ENCODE results near the gene DAZAP2.
"Not testable (repeated sequence)": the region's sequence is repeated elsewhere in the genome, so short reads cannot be mapped to it uniquely, and the experiment has no call there.

Gene DAZAP2

GRCh38 chr12:51217133-51217967, 21.3 kb upstream of the DAZAP2 start:
- DNase-seq (ENCODE audit: low read depth): peak; percentile 13

GRCh38 chr12:51217968-51218606, 20.5 kb upstream of the DAZAP2 start, which contains the start of gene POU6F1:
TSS of gene POU6F1 (minus strand) at chr12:51218062. CDS start at chr12:51206836, 11,226 bp downstream.
- DNase-seq (ENCODE audit: low read depth): peak; percentile 17

DNA sequence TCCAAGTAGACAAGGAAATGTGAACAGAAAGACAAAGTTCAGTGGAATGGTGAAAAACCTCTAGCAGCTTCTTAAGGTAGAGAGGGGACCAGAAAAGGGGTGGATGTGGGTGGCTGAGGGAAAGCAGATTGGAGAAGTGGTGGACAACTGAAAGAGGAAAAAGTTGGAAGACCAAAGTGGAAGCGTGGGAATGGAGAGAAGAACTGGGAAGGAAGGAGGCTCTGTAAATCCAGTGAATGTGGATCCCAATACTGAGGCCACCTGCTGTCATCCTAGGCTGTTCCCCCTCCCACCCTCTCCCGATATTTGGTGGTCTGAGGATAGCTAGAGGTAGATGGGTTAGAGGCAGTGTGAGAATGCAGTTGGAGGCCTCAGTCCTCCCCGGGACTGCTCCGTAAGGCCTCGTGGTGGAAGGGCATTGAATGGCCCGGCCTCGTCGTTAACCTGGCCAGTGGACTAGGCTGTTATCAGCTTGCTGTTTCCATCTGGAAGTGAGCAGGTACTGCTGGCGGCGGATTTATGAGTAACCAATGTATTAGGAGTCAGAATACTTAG, 19.9 kb upstream of the DAZAP2 start:
- no peak for DNase-seq (ENCODE audit: low read depth)

DNA sequence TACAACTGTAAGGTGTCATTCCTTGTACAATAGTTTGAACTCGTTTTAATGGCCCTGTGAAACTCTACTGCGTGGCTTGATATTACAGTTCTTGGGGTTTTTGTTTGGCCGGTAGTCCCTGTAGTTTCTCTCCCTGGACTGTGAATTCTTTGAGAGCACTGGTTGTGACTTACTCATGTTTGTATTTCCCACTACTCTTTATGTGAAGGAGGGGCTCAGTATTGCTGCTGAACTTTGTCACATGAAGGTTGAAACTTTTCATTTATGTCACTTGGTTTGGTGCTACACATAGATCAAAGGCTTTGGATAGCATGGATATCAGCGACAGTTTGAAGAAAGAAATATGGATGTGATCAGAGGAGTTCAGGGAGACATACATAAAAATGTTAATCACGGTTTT, 19.3 kb upstream of the DAZAP2 start:
- no peak for DNase-seq (ENCODE audit: low read depth)

DNA sequence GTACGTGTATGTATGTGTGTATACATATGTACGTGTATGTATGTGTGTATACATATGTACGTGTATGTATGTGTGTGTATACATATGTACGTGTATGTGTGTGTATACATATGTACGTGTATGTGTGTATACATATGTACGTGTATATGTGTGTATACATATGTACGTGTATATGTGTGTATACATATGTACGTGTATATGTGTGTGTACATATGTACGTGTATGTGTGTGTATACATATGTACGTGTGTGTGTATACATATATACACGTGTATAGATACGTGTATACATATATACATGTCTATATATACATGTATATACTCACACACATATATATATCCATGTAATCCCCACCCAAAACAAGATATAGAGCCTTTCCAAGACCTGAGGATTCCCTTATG, 18.8 kb upstream of the DAZAP2 start:
- not testable (repeated sequence) for DNase-seq (ENCODE audit: low read depth)

- no peak for DNase-seq (ENCODE audit: low read depth)
Observed at GRCh38 chr12:51222461-51222860, 16.2 kb upstream of the DAZAP2 start.

DNA sequence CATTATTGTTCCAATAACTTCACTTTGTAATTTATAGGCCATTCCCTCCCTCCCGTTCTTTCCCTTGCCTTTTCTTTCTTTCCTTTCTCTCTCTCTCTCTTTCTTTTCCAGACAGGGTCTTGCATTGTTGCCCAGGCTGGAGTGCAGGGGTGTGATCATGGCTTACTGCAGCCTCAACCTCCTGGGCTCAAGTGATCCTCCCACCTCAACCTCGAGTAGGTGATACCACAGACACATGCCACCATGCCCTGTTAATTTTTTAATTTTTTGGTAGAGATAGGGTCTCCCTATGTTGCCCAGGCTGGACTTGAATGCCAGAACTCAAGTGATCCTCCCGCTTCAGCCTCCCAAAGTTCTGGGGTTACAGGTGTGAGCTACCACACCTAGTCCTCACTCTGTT, 14.0 kb upstream of the DAZAP2 start:
- DNase-seq (ENCODE audit: low read depth): no peak

DNA sequence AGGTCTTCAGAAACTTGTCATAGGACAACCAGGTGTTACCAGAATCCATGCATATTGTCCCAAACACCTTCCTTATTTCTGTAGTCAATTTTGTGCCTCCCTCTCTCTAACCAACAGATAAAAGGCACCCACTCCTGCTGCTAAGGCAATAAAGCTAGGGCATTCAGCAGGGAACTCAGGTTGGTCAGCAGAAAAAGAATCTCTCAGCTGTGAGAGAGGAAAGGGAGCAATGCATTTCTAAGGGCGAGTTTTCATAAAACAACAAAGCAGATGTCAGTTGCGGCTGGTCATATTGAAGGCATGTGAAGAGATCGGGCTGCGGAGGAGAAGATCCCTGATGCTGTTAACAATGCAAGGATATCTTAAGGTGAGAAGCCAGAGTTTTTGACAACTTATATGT, 13.4 kb upstream of the DAZAP2 start:
- DNase-seq (ENCODE audit: low read depth): no peak

DNA sequence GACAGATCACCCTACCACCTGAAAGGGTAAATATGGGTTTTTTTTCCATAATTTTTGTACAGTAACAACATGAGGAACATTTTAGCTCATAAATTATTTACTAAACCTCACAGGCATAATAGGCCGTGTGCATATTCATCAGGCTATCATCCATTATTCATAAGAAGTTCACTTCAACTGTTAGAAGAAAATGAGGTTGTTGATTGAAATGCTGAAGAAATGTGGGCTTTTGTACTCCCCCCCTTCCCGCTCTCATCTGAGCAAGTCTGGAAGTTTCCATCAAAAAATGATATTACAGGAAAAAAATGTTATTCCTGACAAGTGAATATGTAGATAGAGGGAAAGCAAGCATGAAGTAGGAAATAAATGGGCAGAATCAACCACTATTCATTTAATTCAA, 12.9 kb upstream of the DAZAP2 start:
- no peak for DNase-seq (ENCODE audit: low read depth)

DNA sequence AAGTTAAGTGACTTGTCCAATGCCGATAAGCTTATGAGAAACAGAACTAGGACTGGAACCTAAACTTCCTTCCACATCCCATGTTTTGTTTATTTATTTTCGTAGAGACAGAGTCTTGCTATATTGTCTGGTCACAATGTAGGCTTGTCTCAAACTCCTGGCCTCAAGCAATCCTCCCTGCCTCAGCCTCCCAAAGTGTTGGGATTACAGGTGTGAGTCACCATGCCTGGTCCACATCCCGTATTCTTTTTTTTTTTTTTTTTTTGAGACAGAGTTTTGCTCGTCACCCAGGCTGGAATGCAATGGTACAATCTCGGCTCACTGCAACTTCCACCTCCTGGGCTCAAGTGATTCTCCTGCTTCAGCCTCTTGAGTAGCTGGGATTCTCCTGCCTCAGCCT, 11.5 kb upstream of the DAZAP2 start:
- DNase-seq (ENCODE audit: low read depth): not testable (repeated sequence)

DNA sequence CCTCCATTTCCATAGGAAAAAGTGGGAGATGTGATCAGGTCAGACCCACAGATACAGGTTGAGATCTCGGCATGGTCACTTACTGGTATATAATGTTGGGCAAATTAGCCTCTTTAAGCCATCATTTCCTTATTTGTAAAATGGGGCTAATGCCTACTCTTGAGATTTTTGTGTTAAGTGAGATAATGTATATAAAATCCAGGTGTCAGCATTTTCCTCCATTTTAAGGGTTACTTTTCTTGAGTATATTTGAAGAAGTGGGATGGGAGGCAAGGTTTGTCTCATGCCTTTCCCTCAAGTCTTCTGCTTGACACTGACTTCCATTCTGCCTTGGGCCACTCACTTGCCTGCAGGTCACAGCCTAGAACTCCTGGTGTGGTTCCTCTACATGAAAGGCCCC, 10.7 kb upstream of the DAZAP2 start:
- DNase-seq (ENCODE audit: low read depth): no peak

GRCh38 chr12:51229116-51229809, 9.4 kb upstream of the DAZAP2 start:
- DNase-seq (ENCODE audit: low read depth): no peak

GRCh38 chr12:51232642-51233041, 6.0 kb upstream of the DAZAP2 start:
- DNase-seq (ENCODE audit: low read depth): no peak

DNA sequence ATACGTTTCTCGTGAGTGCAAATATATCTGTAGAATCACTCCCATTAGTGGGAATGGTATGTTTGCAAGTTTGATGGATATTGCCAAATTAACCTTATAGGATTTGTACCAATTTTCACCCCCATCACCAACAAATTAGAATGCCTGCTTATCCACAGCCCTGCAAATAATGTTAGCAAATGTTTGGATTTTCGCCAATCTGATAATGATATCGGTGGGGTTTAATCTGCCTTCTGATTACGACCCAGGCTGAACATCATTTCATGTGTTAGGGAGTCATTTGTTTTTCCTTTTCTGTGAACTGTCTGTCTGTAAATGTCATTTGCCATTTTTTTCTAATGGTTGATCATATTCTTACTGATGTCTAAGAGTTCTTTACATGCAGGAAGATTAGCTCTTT, 4.1 kb upstream of the DAZAP2 start:
- no peak for DNase-seq (ENCODE audit: low read depth)

- DNase-seq (ENCODE audit: low read depth): no peak
Observed at GRCh38 chr12:51238037-51238509, 553 bp upstream of the DAZAP2 start.

DNA sequence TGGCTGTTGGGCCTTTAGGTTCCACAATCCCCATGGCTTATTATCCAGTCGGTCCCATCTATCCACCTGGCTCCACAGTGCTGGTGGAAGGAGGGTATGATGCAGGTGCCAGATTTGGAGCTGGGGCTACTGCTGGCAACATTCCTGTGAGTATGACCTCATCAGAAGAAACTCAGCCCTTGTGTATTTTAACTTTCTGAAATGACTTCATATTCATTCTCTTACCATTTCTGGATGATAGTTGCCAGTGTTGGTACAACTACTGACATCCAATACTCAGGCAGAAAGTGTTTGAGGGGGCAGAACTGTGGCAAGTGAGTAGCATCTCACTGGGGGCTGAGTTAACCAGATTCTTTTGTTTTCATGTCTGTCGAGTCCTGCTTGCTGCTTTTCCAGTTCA, 2.3 kb downstream of the DAZAP2 start:
- DNase-seq (ENCODE audit: low read depth): no peak

- no peak for DNase-seq (ENCODE audit: low read depth)
Observed at GRCh38 chr12:51242120-51242519, 3.5 kb downstream of the DAZAP2 start.

GRCh38 chr12:51242876-51243275, 4.2 kb downstream of the DAZAP2 start:
- no peak for DNase-seq (ENCODE audit: low read depth)

GRCh38 chr12:51244269-51244668, 5.6 kb downstream of the DAZAP2 start:
- DNase-seq (ENCODE audit: low read depth): no peak

DNA sequence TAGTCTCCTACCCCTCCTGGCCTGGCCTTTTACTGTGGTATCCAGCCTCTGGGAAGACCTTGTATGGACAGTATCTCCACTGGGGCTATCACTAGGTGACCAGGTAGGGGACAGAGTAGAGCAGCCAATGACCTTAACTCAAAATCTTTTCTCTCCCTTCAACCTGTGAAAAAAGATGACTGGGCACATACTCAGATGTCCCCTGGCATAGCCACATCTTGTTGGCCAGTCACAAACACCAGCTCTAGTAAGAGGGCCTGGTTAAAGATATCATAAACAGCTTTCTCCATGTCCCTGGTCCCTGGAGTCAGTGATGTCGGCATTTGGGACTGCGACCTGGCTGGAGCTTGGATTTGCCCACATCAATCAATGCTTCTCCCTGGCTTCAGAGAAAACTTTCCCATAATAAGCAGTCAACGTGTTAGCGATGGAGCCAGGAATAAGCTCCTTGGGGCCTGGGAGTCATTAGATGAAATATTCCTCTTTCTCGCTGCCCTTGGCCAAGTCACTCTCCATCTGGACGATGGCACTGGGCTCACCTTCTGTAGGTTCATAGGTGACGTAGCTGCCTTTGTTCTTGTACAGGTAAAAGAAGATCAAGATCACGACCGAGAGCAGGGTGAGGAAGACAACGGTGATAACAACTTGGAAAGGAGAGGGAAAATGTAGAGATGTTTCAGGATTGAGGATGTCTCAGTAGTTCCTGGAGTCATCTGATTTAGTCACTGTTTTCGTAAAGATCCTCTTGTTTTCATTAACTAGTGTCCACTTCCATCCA, 7.0 kb downstream of the DAZAP2 start:
- no peak for DNase-seq (ENCODE audit: low read depth)

GRCh38 chr12:51246254-51246853, 7.7 kb downstream of the DAZAP2 start:
- DNase-seq (ENCODE audit: low read depth): no peak

Measured in stimulated activated CD8-positive, alpha-beta memory T cell treated with anti-CD3 and anti-CD28 coated beads, Interleukin-4, amount 100 ng/mL, for 24 hours (primary cell).